SK-N-SH (cell line): ENCODE data around the gene GPANK1. TPM values are rescaled to one million over a fixed set of nuclear protein-coding genes. Genes with fewer than 3 reads are reported as not detected.

Source experiments
- CTCF ChIA-PET: fragments of 300-600, 350-600 bp; formaldehyde crosslinking; extraction: SDS; loops from one replicate; lab custom pipeline; 2021; lab: Yijun Ruan, JAX
- POLR2A ChIA-PET: fragments of 350-600 bp; sonication (Branson Sonifier 250); formaldehyde crosslinking; extraction: SDS; loops from one replicate; lab custom pipeline; 2020; ENCODE audit warnings: antibody characterized with exemption, inconsistent platforms; lab: Yijun Ruan, JAX
- DNase-seq: peaks from one replicate; pipeline ENCODE4 v3.0.0; 2012
- H2AFZ ChIP-seq: fragments of 200-600 bp; sonication (generic); 2 replicates; pipeline ENCODE4 v1.8.1; 2016; ENCODE audit warnings: antibody characterized with exemption, mild to moderate bottlenecking, low read depth
- H3F3A ChIP-seq: fragments of 200-600 bp; sonication (generic); replicated peaks from 2 replicates; pipeline ENCODE3; 2016; ENCODE audit warnings: antibody characterized with exemption, mild to moderate bottlenecking; ENCODE audit not compliant: insufficient read depth
- H3K27ac ChIP-seq, 2 experiments: fragments of 200-500 bp in 1 of 2; fragments of 200-600 bp in 1 of 2; sonication (Bioruptor generic) in 1 of 2; sonication (generic), shearing (Covaris generic) in 1 of 2; 2 replicates each; pipeline versions ENCODE4 v1.5.1 to v1.6.1; 2014 to 2016; ENCODE audit warnings: low read depth in 2 of 2, inconsistent platforms in 1 of 2, low read length in 1 of 2, mild to moderate bottlenecking in 1 of 2, mixed read lengths in 1 of 2
- H3K27me3 ChIP-seq: fragments of 200-600 bp; sonication (generic), shearing (Covaris generic); 2 replicates; pipeline ENCODE4 v1.6.1; 2016; ENCODE audit warnings: mixed run types; ENCODE audit not compliant: insufficient read depth
- H3K36me3 ChIP-seq, 2 experiments: fragments of 200-500 bp in 1 of 2; fragments of 200-600 bp in 1 of 2; sonication (Bioruptor generic) in 1 of 2; sonication (generic) in 1 of 2; replicated peaks in 1 of 2; 2 replicates each; pipeline versions ENCODE3 to v1.5.1; 2014 to 2016; ENCODE audit warnings: low read length in 1 of 2, mild to moderate bottlenecking in 1 of 2; ENCODE audit not compliant: insufficient read depth in 2 of 2, control insufficient read depth in 1 of 2
- H3K4me1 ChIP-seq, 2 experiments: fragments of 200-500 bp in 1 of 2; fragments of 200-600 bp in 1 of 2; sonication (Bioruptor generic) in 1 of 2; sonication (generic), shearing (Covaris generic) in 1 of 2; 2 replicates each; pipeline versions ENCODE4 v1.5.1 to v1.6.1; 2014 to 2016; ENCODE audit warnings: low read depth in 1 of 2, low read length in 1 of 2, mixed run types in 1 of 2; ENCODE audit not compliant: insufficient read depth in 2 of 2, control insufficient read depth in 1 of 2
- H3K4me2 ChIP-seq: fragments of 200-600 bp; sonication (generic), shearing (Covaris generic); 2 replicates; pipeline ENCODE4 v1.6.1; 2017; ENCODE audit warnings: mixed run types
- H3K4me3 ChIP-seq, 2 experiments: fragments of 200-500 bp in 1 of 2; fragments of 200-600 bp in 1 of 2; sonication (Bioruptor generic) in 1 of 2; sonication (generic), shearing (Covaris generic) in 1 of 2; 2 replicates each; pipeline versions ENCODE4 v1.5.1 to v1.8.1; 2014 to 2016; ENCODE audit warnings: low read depth in 2 of 2, inconsistent platforms in 1 of 2, low read length in 1 of 2, mild to moderate bottlenecking in 1 of 2, mixed read lengths in 1 of 2, moderate library complexity in 1 of 2
- H3K79me2 ChIP-seq: fragments of 200-600 bp; sonication (generic); 2 replicates; pipeline ENCODE4 v1.8.1; 2017; ENCODE audit warnings: mild to moderate bottlenecking; ENCODE audit not compliant: insufficient read depth
- H3K9ac ChIP-seq: fragments of 200-600 bp; sonication (generic); 2 replicates; pipeline ENCODE4 v1.6.1; 2017; ENCODE audit warnings: mixed run types
- H3K9me2 ChIP-seq: fragments of 200-600 bp; sonication (generic); 2 replicates; pipeline ENCODE4 v1.6.1; 2017; ENCODE audit warnings: mixed run types
- H3K9me3 ChIP-seq: fragments of 200-600 bp; sonication (generic); 2 replicates; pipeline ENCODE4 v1.6.1; 2017; ENCODE audit warnings: mixed run types, mild to moderate bottlenecking, moderate library complexity
- H4K20me1 ChIP-seq: fragments of 200-600 bp; sonication (generic); 2 replicates; pipeline ENCODE4 v1.6.1; 2017; ENCODE audit warnings: mild to moderate bottlenecking, mixed run types; ENCODE audit not compliant: insufficient read depth
- FOXJ3 ChIP-seq: sonication (generic); formaldehyde crosslinking; IDR thresholded peaks from 2 replicates; pipeline ENCODE4 v1.5.1; 2020; ENCODE audit warnings: mild to moderate bottlenecking, missing genetic modification reagents
- RXRA ChIP-seq: IDR thresholded peaks from 2 replicates; pipeline ENCODE4 v1.4.0; 2012; ENCODE audit warnings: low read depth, mild to moderate bottlenecking, borderline replicate concordance
- WGBS: methylation state at CpG from one replicate; pipeline ENCODE4 v1.1.6; 2017; ENCODE audit warnings: low lambda C conversion rate; 5-methylcytosine and 5-hydroxymethylcytosine counted together
- polyA plus RNA-seq, 3 experiments: library from polyadenylated mRNA; depleted of rRNA; stranded (reverse); fragments of >200 nt; gene quantifications; 2 replicates each; pipeline ENCODE4 v1.2.3, GENCODE V29; 2012
- TF ChIP-seq, protein P1 (sequence below): IDR thresholded peaks from 2 replicates; pipeline ENCODE4; 2012
- TF ChIP-seq, protein P2 (sequence below): IDR thresholded peaks from 2 replicates; pipeline ENCODE4 v1.6.1; 2012; ENCODE audit warnings: mild to moderate bottlenecking, low read depth, low read length, moderate library complexity

Gene GPANK1
- polyA plus RNA-seq, 1 of the 3 experiments (the other 2 are of a cell fraction) = 19.1 TPM

DNA sequence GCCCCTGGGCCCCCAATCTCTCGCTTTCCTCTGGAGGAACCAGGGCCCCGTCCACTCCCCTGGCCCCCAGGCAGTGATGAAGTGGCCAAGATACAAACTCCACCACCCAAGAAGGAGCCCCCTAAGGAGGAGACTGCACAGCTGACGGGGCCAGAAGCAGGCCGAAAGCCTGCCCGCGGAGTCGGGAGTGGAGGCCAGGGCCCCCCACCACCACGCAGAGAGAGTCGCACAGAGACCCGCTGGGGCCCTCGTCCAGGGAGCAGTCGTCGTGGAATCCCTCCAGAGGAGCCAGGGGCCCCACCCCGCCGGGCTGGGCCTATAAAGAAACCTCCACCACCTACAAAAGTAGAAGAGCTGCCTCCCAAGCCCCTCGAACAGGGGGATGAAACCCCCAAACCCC, 33.6 kb downstream of the GPANK1 start:
- peaks cover 19% of the 10 kb centered on the region; the same call in 1 of the 2 replicates for H4K20me1 ChIP-seq
- 96% methylated on average over 15 of the region's 16 CpGs for WGBS

DNA sequence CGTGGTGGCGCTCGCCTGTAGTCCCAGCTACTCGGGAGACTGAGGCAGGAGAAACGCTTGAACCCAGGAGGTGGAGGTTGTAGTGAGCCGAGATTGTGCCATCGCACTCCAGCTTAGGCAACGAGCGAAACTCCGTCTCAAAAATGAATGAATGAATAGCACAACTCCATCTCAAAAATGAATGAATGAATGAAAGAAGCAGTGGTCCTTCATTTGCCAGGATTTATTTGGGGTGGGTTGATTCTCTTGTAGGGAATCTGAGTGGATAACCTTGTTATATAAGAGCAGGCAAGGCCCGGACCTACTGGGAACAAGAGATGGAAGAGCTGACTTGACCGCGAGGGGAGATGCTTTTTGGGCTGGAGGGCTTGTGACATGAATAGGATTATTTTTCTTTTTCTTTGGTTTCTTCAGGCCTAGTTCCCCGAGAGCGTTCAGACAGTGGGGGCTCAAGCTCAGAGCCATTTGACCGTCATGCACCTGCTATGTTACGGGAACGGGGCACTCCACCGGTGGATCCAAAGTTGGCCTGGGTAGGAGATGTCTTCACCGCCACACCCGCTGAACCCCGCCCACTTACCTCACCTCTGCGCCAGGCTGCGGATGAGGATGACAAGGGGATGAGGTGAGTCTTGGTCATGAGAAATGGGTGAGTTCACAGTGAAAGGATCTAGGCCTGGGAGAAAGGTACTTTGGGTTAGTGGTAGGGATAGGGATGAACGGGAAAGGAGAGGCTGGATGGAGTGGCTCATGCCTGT, 34.4 kb downstream of the GPANK1 start:
- Histone ChIP-seq H3K9me2 (no peaks in the 10 kb centered on the region), H3K9ac (no peak overlapping the region), H3K4me1 (no peaks in the 10 kb centered on the region; a peak in 1 of 4 replicates), H3K36me3 (peaks cover 74 to 98% of the 10 kb centered on the region in 2 experiments), H3K4me3 (no peak overlapping the region)
- peak; percentile 16 for DNase-seq
- POLR2A ChIA-PET = interaction anchor here (1.5 kb wide), 1 partner anchor 10 kb away, joined by 3 read pairs; the partner anchor contains the start of gene PRRC2A
- TF ChIP-seq RXRA = no peak
- TF ChIP-seq, all 33 proteins: peak for 0
- Histone ChIP-seq H3K79me2 (peaks cover 36% of the 10 kb centered on the region), H3K4me2 (no peak overlapping the region), H3K27ac (no peak overlapping the region), H3F3A (peaks cover 20% of the 10 kb centered on the region), H3K9me3 (no peaks in the 10 kb centered on the region), H2AFZ (no peak overlapping the region), H4K20me1 (peaks cover 19% of the 10 kb centered on the region; the same call in 1 of the 2 replicates), H3K27me3 (no peaks in the 10 kb centered on the region)
- 96% methylated on average over 23 of the region's 25 CpGs for WGBS
- CTCF ChIA-PET = interaction anchor here (1.0 to 1.4 kb wide), 2 partner anchors 19 to 84 kb away, joined by 3 to 4 read pairs; partner anchors contain the start of gene ATP6V1G2

More for the DNA sequence above, 33.6 kb downstream of the GPANK1 start:
- no peak overlapping the region for H3K4me3 ChIP-seq
- H3K79me2 ChIP-seq = peaks cover 27% of the 10 kb centered on the region; the same call in 1 of the 2 replicates
- no peaks in the 10 kb centered on the region; a peak in 1 of 4 replicates for H3K4me1 ChIP-seq
- H3K9me2 ChIP-seq = no peaks in the 10 kb centered on the region
- peaks cover 65 to 98% of the 10 kb centered on the region in 2 experiments for H3K36me3 ChIP-seq
- peaks cover 27% of the 10 kb centered on the region for H3F3A ChIP-seq
- CTCF ChIA-PET = interaction anchor here (1.0 kb wide), 1 partner anchor 10 kb away, joined by 4 read pairs; no protein-coding TSS in a partner anchor
- no peaks in the 10 kb centered on the region for H3K9me3 ChIP-seq
- POLR2A ChIA-PET = no interaction called here
- DNase-seq = peak; percentile 34
- no peak for TF ChIP-seq FOXJ3 (CRISPR knock-in tag)
- TF ChIP-seq, protein P1, sequence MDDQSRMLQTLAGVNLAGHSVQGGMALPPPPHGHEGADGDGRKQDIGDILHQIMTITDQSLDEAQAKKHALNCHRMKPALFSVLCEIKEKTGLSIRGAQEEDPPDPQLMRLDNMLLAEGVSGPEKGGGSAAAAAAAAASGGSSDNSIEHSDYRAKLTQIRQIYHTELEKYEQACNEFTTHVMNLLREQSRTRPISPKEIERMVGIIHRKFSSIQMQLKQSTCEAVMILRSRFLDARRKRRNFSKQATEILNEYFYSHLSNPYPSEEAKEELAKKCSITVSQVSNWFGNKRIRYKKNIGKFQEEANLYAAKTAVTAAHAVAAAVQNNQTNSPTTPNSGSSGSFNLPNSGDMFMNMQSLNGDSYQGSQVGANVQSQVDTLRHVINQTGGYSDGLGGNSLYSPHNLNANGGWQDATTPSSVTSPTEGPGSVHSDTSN = no peak
- TF ChIP-seq, protein P2, sequence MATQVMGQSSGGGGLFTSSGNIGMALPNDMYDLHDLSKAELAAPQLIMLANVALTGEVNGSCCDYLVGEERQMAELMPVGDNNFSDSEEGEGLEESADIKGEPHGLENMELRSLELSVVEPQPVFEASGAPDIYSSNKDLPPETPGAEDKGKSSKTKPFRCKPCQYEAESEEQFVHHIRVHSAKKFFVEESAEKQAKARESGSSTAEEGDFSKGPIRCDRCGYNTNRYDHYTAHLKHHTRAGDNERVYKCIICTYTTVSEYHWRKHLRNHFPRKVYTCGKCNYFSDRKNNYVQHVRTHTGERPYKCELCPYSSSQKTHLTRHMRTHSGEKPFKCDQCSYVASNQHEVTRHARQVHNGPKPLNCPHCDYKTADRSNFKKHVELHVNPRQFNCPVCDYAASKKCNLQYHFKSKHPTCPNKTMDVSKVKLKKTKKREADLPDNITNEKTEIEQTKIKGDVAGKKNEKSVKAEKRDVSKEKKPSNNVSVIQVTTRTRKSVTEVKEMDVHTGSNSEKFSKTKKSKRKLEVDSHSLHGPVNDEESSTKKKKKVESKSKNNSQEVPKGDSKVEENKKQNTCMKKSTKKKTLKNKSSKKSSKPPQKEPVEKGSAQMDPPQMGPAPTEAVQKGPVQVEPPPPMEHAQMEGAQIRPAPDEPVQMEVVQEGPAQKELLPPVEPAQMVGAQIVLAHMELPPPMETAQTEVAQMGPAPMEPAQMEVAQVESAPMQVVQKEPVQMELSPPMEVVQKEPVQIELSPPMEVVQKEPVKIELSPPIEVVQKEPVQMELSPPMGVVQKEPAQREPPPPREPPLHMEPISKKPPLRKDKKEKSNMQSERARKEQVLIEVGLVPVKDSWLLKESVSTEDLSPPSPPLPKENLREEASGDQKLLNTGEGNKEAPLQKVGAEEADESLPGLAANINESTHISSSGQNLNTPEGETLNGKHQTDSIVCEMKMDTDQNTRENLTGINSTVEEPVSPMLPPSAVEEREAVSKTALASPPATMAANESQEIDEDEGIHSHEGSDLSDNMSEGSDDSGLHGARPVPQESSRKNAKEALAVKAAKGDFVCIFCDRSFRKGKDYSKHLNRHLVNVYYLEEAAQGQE = no peak
- TF ChIP-seq, all 33 proteins: peak for 0
- Histone ChIP-seq H3K27me3 (no peaks in the 10 kb centered on the region), H3K27ac (no peak overlapping the region), H3K4me2 (no peak overlapping the region), H2AFZ (no peak overlapping the region), H3K9ac (no peak overlapping the region)
